HepG2 (cell line): ENCODE results near the gene CTDNEP1. TPM values are rescaled to one million over a fixed set of nuclear protein-coding genes. Genes with fewer than 3 reads are reported as not detected.

ENCODE experiments used
- ADNP ChIP-seq: sonication (generic); formaldehyde crosslinking; IDR thresholded peaks from 2 replicates; pipeline ENCODE4 v1.4.0; 2020; ENCODE audit warnings: missing genetic modification reagents
- BRF2 ChIP-seq: sonication (generic); formaldehyde crosslinking; IDR thresholded peaks from 2 replicates; pipeline ENCODE4 v1.8.1; 2022; ENCODE audit warnings: mild to moderate bottlenecking, missing genetic modification reagents
- CBX5 ChIP-seq: sonication (generic); formaldehyde crosslinking; IDR thresholded peaks from 2 replicates; pipeline ENCODE4 v1.4.0; 2020; ENCODE audit warnings: missing genetic modification reagents, borderline replicate concordance
- CEBPG ChIP-seq: IDR thresholded peaks from 2 replicates; pipeline ENCODE4 v1.6.1; 2016
- CSRNP2 ChIP-seq: sonication (generic); formaldehyde crosslinking; conservative IDR thresholded peaks from 2 replicates; pipeline ENCODE4 v1.8.0; 2022; ENCODE audit warnings: low read depth, missing genetic modification reagents
- ELF4 ChIP-seq: sonication (generic); formaldehyde crosslinking; IDR thresholded peaks from 2 replicates; pipeline ENCODE4 v1.5.0; 2020; ENCODE audit warnings: missing genetic modification reagents, mild to moderate bottlenecking, moderate library complexity, borderline replicate concordance
- HINFP ChIP-seq: sonication (generic); formaldehyde crosslinking; IDR thresholded peaks from 2 replicates; pipeline ENCODE4 v1.4.0; 2020; ENCODE audit warnings: low read depth, mild to moderate bottlenecking, missing genetic modification reagents
- SNAPC5 ChIP-seq: sonication (generic); formaldehyde crosslinking; IDR thresholded peaks from 2 replicates; pipeline ENCODE4 v1.8.1; 2023; ENCODE audit warnings: mild to moderate bottlenecking, missing genetic modification reagents, borderline replicate concordance
- SRSF1 ChIP-seq: fragments of 200-400 bp; formaldehyde crosslinking; optimal IDR thresholded peaks from 2 replicates; pipeline ENCODE3; 2017; ENCODE audit warnings: mild to moderate bottlenecking, low read depth, low read length, moderate library complexity
- SYNCRIP ChIP-seq: fragments of 200-400 bp; formaldehyde crosslinking; IDR thresholded peaks from 2 replicates; pipeline ENCODE4 v1.6.1; 2018; ENCODE audit warnings: mild to moderate bottlenecking, low read depth, low read length; ENCODE audit not compliant: insufficient read depth
- YEATS2 ChIP-seq: sonication (generic); formaldehyde crosslinking; IDR thresholded peaks from 2 replicates; pipeline ENCODE4 v1.4.0; 2020; ENCODE audit warnings: missing genetic modification reagents, borderline replicate concordance
- ZBTB4 ChIP-seq: sonication (generic); formaldehyde crosslinking; IDR thresholded peaks from 2 replicates; pipeline ENCODE4 v1.4.0; 2020; ENCODE audit warnings: missing genetic modification reagents, mild to moderate bottlenecking, borderline replicate concordance
- ZNF251 ChIP-seq: sonication (generic); formaldehyde crosslinking; IDR thresholded peaks from 2 replicates; pipeline ENCODE4 v1.9.0; 2021; ENCODE audit warnings: mild to moderate bottlenecking, missing genetic modification reagents
- ZNF276 ChIP-seq: sonication (generic); formaldehyde crosslinking; IDR thresholded peaks from 2 replicates; pipeline ENCODE4 v1.4.0; 2020; ENCODE audit warnings: mild to moderate bottlenecking, low read depth, missing genetic modification reagents
- ZNF44 ChIP-seq: sonication (generic); formaldehyde crosslinking; IDR thresholded peaks from 2 replicates; pipeline ENCODE4 v1.5.1; 2020; ENCODE audit warnings: mild to moderate bottlenecking, missing genetic modification reagents
- ZNF503 ChIP-seq: sonication (generic); formaldehyde crosslinking; IDR thresholded peaks from 2 replicates; pipeline ENCODE4 v1.4.0; 2020; ENCODE audit warnings: missing genetic modification reagents
- ZNF567 ChIP-seq: sonication (generic); formaldehyde crosslinking; IDR thresholded peaks from 2 replicates; pipeline ENCODE4 v1.8.1; 2023; ENCODE audit warnings: mild to moderate bottlenecking, missing genetic modification reagents, borderline replicate concordance
- polyA plus RNA-seq, 8 experiments: library from polyadenylated mRNA; depleted of rRNA in 3 of 8; stranded (reverse) in 7 of 8; unstranded in 1 of 8; fragments of >200 nt; fragmentation: Illumina TruSeq in 4 of 8; extraction: Trizol in 4 of 8; gene quantifications; 2 replicates each; pipeline versions ENCODE4 v1.2.1 to v1.2.3, GENCODE V29; 2011 to 2016; ENCODE audit warnings: low read depth in 4 of 8, missing spikeins in 1 of 8, mixed read lengths in 1 of 8; ENCODE audit not compliant: insufficient read depth in 1 of 8
- total RNA-seq, 5 experiments: library from RNA; depleted of rRNA; stranded (reverse); fragments of >200 nt; fragmentation: Illumina TruSeq; extraction: Trizol; gene quantifications; 2 replicates each; pipeline ENCODE4 v1.2.3, GENCODE V29; 2016; ENCODE audit warnings: low read depth in 1 of 5

The CTDNEP1 gene
- total and polyA plus RNA-seq, 2 of the 13 experiments (the other 11 are each of a cell fraction or from before 2014, with no cell fraction given) = 19.8 to 118 TPM

- TF ChIP-seq SNAPC5 (CRISPR knock-in tag) = no peak
- no peak for TF ChIP-seq ZNF276 (CRISPR knock-in tag)
- TF ChIP-seq YEATS2 (CRISPR knock-in tag) = no peak
- TF ChIP-seq ZNF567 = no peak
- no peak for TF ChIP-seq CBX5 (CRISPR knock-in tag)
- TF ChIP-seq SYNCRIP = no peak
- no peak for TF ChIP-seq ELF4 (CRISPR knock-in tag)
- TF ChIP-seq HINFP (CRISPR knock-in tag) = peak; percentile 80
- no peak for TF ChIP-seq ZNF251
- no peak for TF ChIP-seq CSRNP2 (CRISPR knock-in tag)
- no peak for TF ChIP-seq SRSF1
- TF ChIP-seq CEBPG = no peak
- TF ChIP-seq BRF2 (CRISPR knock-in tag) = no peak
- no peak for TF ChIP-seq ADNP
- no peak for TF ChIP-seq ZNF503 (CRISPR knock-in tag)
- no peak for TF ChIP-seq ZNF44 (CRISPR knock-in tag)
- TF ChIP-seq ZBTB4 (CRISPR knock-in tag) = no peak
These were observed 30.8 kb downstream of the CTDNEP1 start (continued) for GRCh38 chr17:7220593-7221277.
